ENCODE results near the gene ENPP3. TPM values are rescaled to one million over a fixed set of nuclear protein-coding genes. Genes with fewer than 3 reads are reported as not detected.
A peak's percentile ranks its signal among the peaks of the same experiment; 100 is the strongest.

ENPP3 gene
- total and polyA plus RNA-seq, 9 of the 15 experiments (the other 6 are each of a cell fraction or from before 2014, with no cell fraction given): 14.0 to 32.8 (median 21.6) TPM

GRCh38 chr6:131643855-131644460 is 6.9 kb downstream of the ENPP3 start (continued):
- no peak for TF ChIP-seq CREB5 (CRISPR knock-in tag; IDR thresholded peaks at IDR 0.05)
- no peak for TF ChIP-seq NBN (IDR thresholded peaks at IDR 0.05; ENCODE audit: low read depth)
- TF ChIP-seq TCF3 (CRISPR knock-in tag; IDR thresholded peaks at IDR 0.05): 0 out of 2 replicates have a peak, but pooled peaks have one; percentile 9
- TF ChIP-seq CBX3 (IDR thresholded peaks at IDR 0.05; ENCODE audit: borderline replicate concordance in 1 of 2, low read length in 2 of 2): no peak
- no peak for TF ChIP-seq BCOR (IDR thresholded peaks at IDR 0.05)
- no peak for TF ChIP-seq CBX8 (IDR thresholded peaks at IDR 0.05; ENCODE audit: borderline replicate concordance, extremely low read depth, low read depth, low read length, poor library complexity, severe bottlenecking)
- TF ChIP-seq ZNF696 (CRISPR knock-in tag; conservative IDR thresholded peaks at IDR 0.05): no peak
- no peak for TF ChIP-seq ZNF445 (CRISPR knock-in tag; IDR thresholded peaks at IDR 0.05; ENCODE audit: low read depth)
- TF ChIP-seq NFIX (CRISPR knock-in tag; IDR thresholded peaks at IDR 0.05; ENCODE audit: low read depth): no peak
- no peak for TF ChIP-seq PHTF2 (CRISPR knock-in tag; IDR thresholded peaks at IDR 0.05)
- TF ChIP-seq LCOR (CRISPR knock-in tag; IDR thresholded peaks at IDR 0.05): no peak
- TF ChIP-seq ZNF354B (CRISPR knock-in tag; IDR thresholded peaks at IDR 0.05): no peak
- TF ChIP-seq ID3 (CRISPR knock-in tag; IDR thresholded peaks at IDR 0.05): no peak
- no peak for TF ChIP-seq ID3 (tag; IDR thresholded peaks at IDR 0.05)
